H9 (cell line): ENCODE results near the gene HEATR3. TPM values are rescaled to one million over a fixed set of nuclear protein-coding genes. Genes with fewer than 3 reads are reported as not detected.

ENCODE experiments used
- DNase-seq: peaks from one replicate; pipeline ENCODE4 v3.0.0-alpha.2; 2017
- H2AFZ ChIP-seq: one replicate; pipeline ENCODE4 v1.6.1; 2013; ENCODE audit warnings: mild to moderate bottlenecking, low read length, control low read depth, moderate library complexity
- H2AK5ac ChIP-seq: 2 replicates; pipeline ENCODE4 v1.6.1; 2013; ENCODE audit warnings: low read length, control low read depth, mixed read lengths; ENCODE audit not compliant: insufficient read length
- H2BK120ac ChIP-seq: one replicate; pipeline ENCODE4 v1.6.1; 2013; ENCODE audit warnings: low read depth, mild to moderate bottlenecking, low read length, control low read depth, inconsistent platforms; ENCODE audit not compliant: poor library complexity, severe bottlenecking
- H2BK12ac ChIP-seq: 2 replicates; pipeline ENCODE4 v1.6.1; 2013; ENCODE audit warnings: low read length, control low read depth, mixed read lengths, low read depth; ENCODE audit not compliant: insufficient read length
- H2BK15ac ChIP-seq: 2 replicates; pipeline ENCODE4 v1.6.1; 2013; ENCODE audit warnings: low read depth, low read length, control low read depth
- H2BK20ac ChIP-seq: one replicate; pipeline ENCODE4 v1.6.1; 2013; ENCODE audit warnings: low read depth, mild to moderate bottlenecking, low read length, control low read depth, inconsistent platforms; ENCODE audit not compliant: poor library complexity, severe bottlenecking
- H2BK5ac ChIP-seq: 2 replicates; pipeline ENCODE4 v1.6.1; 2013; ENCODE audit warnings: low read length, control low read depth, mixed read lengths; ENCODE audit not compliant: insufficient read length
- H3K14ac ChIP-seq: 2 replicates; pipeline ENCODE4 v1.6.1; 2013; ENCODE audit warnings: low read length, control low read depth; ENCODE audit not compliant: insufficient read depth
- H3K18ac ChIP-seq: 2 replicates; pipeline ENCODE4 v1.6.1; 2013; ENCODE audit warnings: low read depth, mild to moderate bottlenecking, mixed read lengths, low read length, control low read depth; ENCODE audit not compliant: insufficient read length
- H3K23ac ChIP-seq: 2 replicates; pipeline ENCODE4 v1.6.1; 2013; ENCODE audit warnings: low read length, control low read depth, mixed read lengths, low read depth; ENCODE audit not compliant: insufficient read length
- H3K23me2 ChIP-seq: 2 replicates; pipeline ENCODE4 v1.6.1; 2013; ENCODE audit warnings: low read depth, mild to moderate bottlenecking, mixed read lengths, low read length, control low read depth; ENCODE audit not compliant: insufficient read length, poor library complexity, severe bottlenecking
- H3K27ac ChIP-seq: 2 replicates; pipeline ENCODE4 v1.5.1; 2013; ENCODE audit warnings: low read length, control low read depth, mixed read lengths, low read depth; ENCODE audit not compliant: insufficient read length
- H3K27me3 ChIP-seq: 2 replicates; pipeline ENCODE4 v1.6.1; 2013; ENCODE audit warnings: low read length, control low read depth, inconsistent platforms; ENCODE audit not compliant: insufficient read depth
- H3K4ac ChIP-seq: 2 replicates; pipeline ENCODE4 v1.6.1; 2013; ENCODE audit warnings: low read depth, mild to moderate bottlenecking, control low read depth, inconsistent platforms, low read length, moderate library complexity
- H3K4me1 ChIP-seq: 2 replicates; pipeline ENCODE4 v1.6.1; 2013; ENCODE audit warnings: low read length, control low read depth, inconsistent platforms; ENCODE audit not compliant: insufficient read depth
- H3K4me2 ChIP-seq: 2 replicates; pipeline ENCODE4 v1.6.1; 2013; ENCODE audit warnings: low read length, control low read depth, mixed read lengths; ENCODE audit not compliant: insufficient read length, insufficient read depth
- H3K56ac ChIP-seq: 2 replicates; pipeline ENCODE4 v1.6.1; 2013; ENCODE audit warnings: low read depth, mild to moderate bottlenecking, mixed read lengths, low read length, control low read depth; ENCODE audit not compliant: insufficient read length
- H3K79me1 ChIP-seq: 2 replicates; pipeline ENCODE4 v1.6.1; 2013; ENCODE audit warnings: low read depth, mild to moderate bottlenecking, moderate library complexity, low read length, control low read depth, inconsistent platforms; ENCODE audit not compliant: insufficient read depth, poor library complexity, severe bottlenecking
- H3K79me2 ChIP-seq: 2 replicates; pipeline ENCODE4 v1.6.1; 2013; ENCODE audit warnings: low read length, control low read depth, inconsistent platforms; ENCODE audit not compliant: insufficient read depth
- H3K9ac ChIP-seq: 2 replicates; pipeline ENCODE4 v1.6.1; 2013; ENCODE audit warnings: low read length, control low read depth, mixed read lengths; ENCODE audit not compliant: insufficient read length; ENCODE audit errors: extremely low read depth
- H3K9me3 ChIP-seq: one replicate; pipeline ENCODE4 v1.6.1; 2013; ENCODE audit warnings: low read depth, low read length, inconsistent platforms; ENCODE audit not compliant: control insufficient read depth
- H3T11ph ChIP-seq: one replicate; pipeline ENCODE4 v1.6.1; 2013; ENCODE audit warnings: mild to moderate bottlenecking, low read length, control low read depth, inconsistent platforms
- H4K20me1 ChIP-seq: one replicate; pipeline ENCODE4 v1.6.1; 2013; ENCODE audit not compliant: control insufficient read depth, insufficient read length, insufficient read depth
- H4K5ac ChIP-seq: 2 replicates; pipeline ENCODE4 v1.6.1; 2013; ENCODE audit warnings: low read depth, mild to moderate bottlenecking, mixed read lengths, low read length, control low read depth; ENCODE audit not compliant: insufficient read length
- H4K8ac ChIP-seq: replicated peaks from 2 replicates; pipeline ENCODE4 v1.6.1; 2013; ENCODE audit warnings: low read length, control low read depth, mixed read lengths, low read depth; ENCODE audit not compliant: insufficient read length
- H4K91ac ChIP-seq: 2 replicates; pipeline ENCODE4 v1.6.1; 2013; ENCODE audit warnings: low read depth, mild to moderate bottlenecking, moderate library complexity, mixed read lengths, low read length, control low read depth; ENCODE audit not compliant: insufficient read length
- H3K27ac Mint-ChIP-seq, 3 experiments: 2 replicates in 2 of 3; 3 replicates in 1 of 3; pipeline ENCODE4 v1.8.0; 2020 to 2021; ENCODE audit warnings: mixed read lengths in 3 of 3, mild to moderate bottlenecking in 1 of 3, moderate library complexity in 1 of 3
- H3K27me3 Mint-ChIP-seq: 2 replicates; pipeline ENCODE4 v1.8.0; 2021; ENCODE audit warnings: low read depth, mild to moderate bottlenecking, moderate library complexity, mixed read lengths
- H3K36me3 Mint-ChIP-seq, 3 experiments: 2 replicates in 2 of 3; 3 replicates in 1 of 3; pipeline ENCODE4 v1.8.0; 2020 to 2021; ENCODE audit warnings: low read depth in 3 of 3, mixed read lengths in 3 of 3; ENCODE audit not compliant: insufficient read depth in 1 of 3
- H3K4me1 Mint-ChIP-seq, 2 experiments: 2 replicates each; pipeline ENCODE4 v1.8.0; 2020; ENCODE audit warnings: mixed read lengths in 2 of 2
- H3K4me3 Mint-ChIP-seq, 2 experiments: 2 replicates in 1 of 2; 3 replicates in 1 of 2; pipeline ENCODE4 v1.8.0; 2020 to 2021; ENCODE audit warnings: mild to moderate bottlenecking in 2 of 2, mixed read lengths in 2 of 2, moderate library complexity in 1 of 2
- H3K9me3 Mint-ChIP-seq, 2 experiments: 2 replicates in 1 of 2; 3 replicates in 1 of 2; pipeline ENCODE4 v1.8.0; 2020; ENCODE audit warnings: mild to moderate bottlenecking in 2 of 2, mixed read lengths in 2 of 2, moderate library complexity in 1 of 2
- CTCF ChIP-seq: fragments of 200-600 bp; sonication (generic); conservative IDR thresholded peaks from 3 replicates; pipeline ENCODE4 v1.8.0; 2021; ENCODE audit warnings: antibody characterized with exemption, mild to moderate bottlenecking
- WGBS: extraction: QIAGEN DNeasy Blood & Tissue Kit; methylation state at CpG from one replicate; pipeline ENCODE4 v1.1.7; 2013; ENCODE audit warnings: missing lambda C conversion rate, low lambda C conversion rate, mixed read lengths; ENCODE audit not compliant: insufficient read length; ENCODE audit errors: extremely low coverage; 5-methylcytosine and 5-hydroxymethylcytosine counted together
- total RNA-seq: library from RNA; stranded (reverse); gene quantifications from 2 replicates; pipeline ENCODE4 v1.2.1, GENCODE V29; 2021

The HEATR3 gene
- total RNA-seq, 1 experiment from 2014 or later: 26.5 TPM

- no peaks in the 10 kb centered on the region for H3K79me2 ChIP-seq
Measured at GRCh38 chr16:50047864-50048263, 17.9 kb upstream of the HEATR3 start.

More at GRCh38 chr16:50047864-50048263, 17.9 kb upstream of the HEATR3 start:
- no peak overlapping the region for H3T11ph ChIP-seq
- WGBS: no CpG with 5 or more reads among the region's 2 CpGs
- Mint-ChIP-seq H3K4me3 (no peak overlapping the region), H3K27me3 (peaks cover 7% of the 10 kb centered on the region), H3K9me3 (peaks cover 3 to 4% of the 10 kb centered on the region in 2 experiments; a peak in 3 of 5 replicates), H3K27ac (no peak overlapping the region), H3K36me3 (no peaks in the 10 kb centered on the region), H3K4me1 (no peaks in the 10 kb centered on the region)
- no peak overlapping the region for H2AFZ ChIP-seq
- no peak overlapping the region for H3K27ac ChIP-seq
- no peak overlapping the region for H3K56ac ChIP-seq
- no peak overlapping the region for H3K18ac ChIP-seq
- no peak overlapping the region for H4K5ac ChIP-seq
- no peaks in the 10 kb centered on the region for H4K20me1 ChIP-seq
- H3K79me1 ChIP-seq: no peaks in the 10 kb centered on the region
- H2BK120ac ChIP-seq: no peak overlapping the region
- H4K91ac ChIP-seq: no peak overlapping the region
- no peak overlapping the region for H2BK15ac ChIP-seq
- no peak for DNase-seq
- H2BK5ac ChIP-seq: no peak overlapping the region
- H3K9me3 ChIP-seq: no peaks in the 10 kb centered on the region
- H3K4me1 ChIP-seq: no peaks in the 10 kb centered on the region
- H3K4me2 ChIP-seq: no peak overlapping the region
- no peak overlapping the region for H3K9ac ChIP-seq
- H3K4ac ChIP-seq: no peak overlapping the region
- H3K27me3 ChIP-seq: no peaks in the 10 kb centered on the region
- H3K14ac ChIP-seq: no peak overlapping the region
- no peaks in the 10 kb centered on the region for H3K23me2 ChIP-seq
- no peak for TF ChIP-seq CTCF
- H2BK20ac ChIP-seq: no peak overlapping the region
- no peak overlapping the region for H3K23ac ChIP-seq
- H2AK5ac ChIP-seq: no peak overlapping the region
- H4K8ac ChIP-seq: no peak overlapping the region
- H2BK12ac ChIP-seq: no peak overlapping the region
